GM19351 (cell line): ENCODE measurements around the gene ZC3H6.
"Not testable (repeated sequence)": the region's sequence is repeated elsewhere in the genome, so short reads cannot be mapped to it uniquely, and the experiment has no call there.

ENCODE experiments used
- ATAC-seq: cut with Tn5 transposase; IDR thresholded peaks from one replicate; pipeline ENCODE4 v1.9.1; 2021; ENCODE audit warnings: mild to moderate bottlenecking, moderate library complexity; ENCODE audit not compliant: unreplicated experiment

ZC3H6 gene

DNA sequence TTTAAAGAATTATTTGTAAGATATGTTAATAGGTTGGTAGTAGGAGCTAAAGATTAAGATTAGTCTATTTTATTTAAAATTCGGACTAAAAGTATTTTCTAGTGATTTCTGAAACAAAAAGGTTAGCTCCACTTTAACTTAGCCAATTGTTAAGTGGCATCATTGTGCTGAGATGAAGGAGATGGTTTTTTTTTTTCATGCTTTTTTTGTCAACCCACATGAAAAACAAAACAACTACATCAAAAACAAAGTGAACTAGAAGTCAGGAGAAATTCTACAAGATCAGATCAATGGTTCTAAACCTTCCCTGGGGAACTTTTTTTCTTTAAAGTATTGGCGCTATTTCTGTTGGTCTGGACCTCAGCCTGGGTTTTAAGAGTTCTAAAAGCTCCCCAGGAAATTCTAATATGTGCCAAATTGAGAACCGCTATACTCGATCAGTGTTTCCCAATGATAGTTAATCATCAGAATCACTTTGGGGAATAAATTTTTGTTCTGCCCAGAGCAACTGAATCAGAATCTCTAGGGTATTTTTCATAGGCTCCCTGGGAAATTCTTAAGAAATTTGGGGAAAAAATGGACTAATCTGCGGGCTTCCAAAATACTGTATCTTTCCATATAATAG is 2.3 kb downstream of the ZC3H6 start:
- ATAC-seq = no peak

DNA sequence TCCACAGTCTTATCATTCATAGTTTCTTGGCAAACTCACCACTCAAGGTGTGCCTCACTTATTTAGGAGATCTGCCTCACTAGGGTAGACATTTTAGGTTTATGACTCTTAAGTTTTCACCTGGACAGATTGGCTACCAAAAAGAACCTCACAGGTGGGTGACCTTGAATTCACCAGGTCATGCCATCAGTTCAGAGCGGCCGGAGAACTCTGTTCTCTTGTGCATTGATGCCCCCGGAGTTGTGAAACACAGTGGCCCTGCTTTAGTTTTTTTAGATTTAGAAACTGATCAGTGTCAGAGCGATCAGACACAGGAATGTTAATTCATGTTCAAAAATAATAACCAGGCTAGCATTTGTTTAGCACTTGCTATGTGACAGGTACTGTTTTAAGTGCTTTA is 6.7 kb downstream of the ZC3H6 start:
- ATAC-seq = not testable (repeated sequence)

DNA sequence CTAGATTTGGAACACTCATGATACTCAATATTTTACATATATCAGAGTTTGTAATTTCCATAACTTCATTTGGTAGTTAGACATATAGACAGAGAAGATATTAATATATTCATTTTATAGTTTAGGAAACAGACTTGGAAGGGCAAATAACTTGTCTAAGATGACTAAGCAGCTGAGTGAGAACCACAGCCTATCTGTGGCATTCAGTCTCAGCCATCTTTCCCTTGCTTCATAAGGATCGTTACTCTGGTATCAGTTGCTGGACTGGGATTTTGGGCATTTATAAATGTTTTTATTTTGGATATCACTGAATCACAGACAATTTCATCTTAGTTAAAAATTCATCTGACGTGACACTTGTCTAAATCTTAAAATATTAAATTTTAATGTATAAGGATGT is 8.1 kb downstream of the ZC3H6 start:
- ATAC-seq = not testable (repeated sequence)

DNA sequence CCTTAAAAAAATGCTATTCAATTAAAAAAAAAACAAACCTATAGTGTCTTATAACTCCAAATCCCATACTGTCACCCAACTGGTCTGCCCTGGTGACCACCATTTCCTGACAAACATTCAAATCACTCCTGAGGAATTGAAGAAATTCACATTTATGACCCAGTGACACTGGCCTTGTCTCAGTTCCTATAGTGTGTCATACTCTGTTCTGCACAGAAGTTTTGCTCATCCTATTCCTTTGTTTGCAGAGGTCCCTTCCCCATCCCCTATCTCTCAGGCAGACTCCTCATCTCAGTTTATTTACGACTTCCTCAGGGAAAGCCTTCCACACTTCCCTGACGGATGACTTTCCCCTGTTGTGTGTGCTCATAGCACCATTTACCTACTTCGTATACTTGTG is 14.7 kb downstream of the ZC3H6 start:
- no peak for ATAC-seq

DNA sequence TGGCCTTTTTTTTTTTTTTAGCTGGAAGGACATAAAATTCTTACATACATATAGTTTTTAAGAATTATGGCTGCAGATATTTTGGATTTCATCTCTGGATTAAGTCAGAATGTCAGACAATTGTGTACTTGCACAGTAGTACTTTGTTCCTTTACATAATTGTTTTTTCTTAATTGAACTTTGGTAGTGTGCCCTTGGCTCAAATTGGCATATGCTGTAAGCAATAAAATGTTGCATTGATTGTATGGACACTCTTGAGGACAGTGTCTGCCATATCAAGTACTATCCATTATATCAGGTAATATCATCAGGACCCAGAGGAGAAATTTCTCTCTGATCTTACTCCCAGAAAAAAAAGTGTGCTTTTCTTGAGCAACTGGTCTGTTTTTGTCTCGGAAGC is 15.3 kb downstream of the ZC3H6 start:
- no peak for ATAC-seq

DNA sequence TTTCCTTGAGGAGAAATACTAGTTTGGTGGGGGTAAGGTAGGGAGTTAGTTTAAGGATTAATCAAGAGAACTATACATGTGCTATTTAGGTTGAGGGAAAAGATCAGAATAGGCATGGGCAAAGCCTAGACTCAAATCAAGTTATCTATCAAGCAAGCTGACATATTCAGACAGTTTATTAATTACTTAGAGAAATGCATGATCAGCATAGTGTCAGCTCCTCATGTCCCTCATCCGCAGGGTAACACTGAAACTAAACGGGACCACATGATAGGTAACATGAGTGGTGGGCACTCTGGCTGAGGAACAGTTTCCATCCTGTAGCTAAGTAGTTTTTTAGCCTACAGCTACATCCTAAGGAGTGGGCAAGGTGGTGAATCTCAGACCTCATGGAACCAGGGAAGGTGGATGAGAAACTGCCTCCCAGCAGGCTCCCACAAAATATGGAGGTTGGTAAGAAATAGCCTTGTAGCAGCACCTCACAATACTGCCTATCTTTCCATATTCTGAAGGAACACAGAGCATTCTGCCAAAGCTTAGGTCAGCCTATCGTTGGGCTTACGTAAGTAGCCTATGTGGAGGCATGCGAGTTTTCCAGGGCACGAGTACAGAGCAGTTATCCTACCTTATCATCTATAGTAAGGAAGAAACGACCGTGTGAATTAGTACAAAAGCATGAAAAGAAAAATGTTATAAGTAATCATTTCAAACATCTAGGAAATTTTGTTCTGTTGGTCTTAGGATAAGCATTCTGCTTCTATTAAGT is 18.4 kb downstream of the ZC3H6 start:
- ATAC-seq = no peak

DNA sequence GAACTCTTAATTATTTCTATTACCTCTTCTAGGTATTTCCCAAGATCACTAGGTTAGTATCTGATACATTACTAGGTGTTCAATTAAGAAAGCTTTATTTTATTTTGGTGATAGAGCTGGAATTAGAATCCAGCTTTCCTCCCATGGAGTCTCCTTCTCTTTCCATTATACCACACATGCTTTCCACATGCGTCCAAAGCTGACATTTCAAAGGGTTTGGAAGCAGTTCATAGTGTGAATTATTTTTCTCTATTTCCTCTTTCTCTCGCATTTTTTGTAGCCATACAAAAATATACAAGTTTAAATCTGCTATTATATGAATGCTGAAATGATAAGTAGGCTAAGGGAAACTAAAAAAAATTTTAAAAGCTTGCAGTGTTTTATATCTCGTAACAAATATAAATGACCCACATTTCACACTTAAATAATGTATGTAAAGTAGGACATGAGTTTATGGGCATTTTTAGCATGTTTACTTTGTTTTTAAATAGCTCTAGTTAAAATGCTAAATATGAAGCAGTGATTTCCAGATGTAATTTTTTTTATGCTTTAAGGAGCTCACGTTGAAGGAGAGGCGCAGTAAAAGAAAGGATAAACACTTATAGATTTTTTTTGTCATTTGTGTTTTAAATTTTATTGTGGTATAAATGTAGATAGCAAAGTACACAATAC is 20.1 kb downstream of the ZC3H6 start:
- no peak for ATAC-seq

DNA sequence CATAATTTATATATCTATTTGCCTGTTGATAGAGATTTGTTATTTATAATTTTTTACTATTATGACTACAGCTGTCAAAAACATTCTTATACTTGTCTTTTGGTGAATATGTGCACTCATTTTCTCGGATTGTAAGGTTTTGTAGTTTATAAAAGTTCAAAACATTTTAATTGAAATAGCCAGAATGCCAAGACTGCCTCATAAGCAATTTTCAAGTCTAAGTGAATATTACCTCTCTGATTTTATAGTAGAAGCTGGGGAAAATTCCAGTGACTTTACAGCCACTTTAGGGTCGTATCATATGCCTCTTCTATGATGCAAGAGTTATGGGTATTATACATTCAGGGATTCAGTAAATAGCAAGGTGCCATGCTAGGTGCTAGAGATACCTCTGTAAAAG is 21.0 kb downstream of the ZC3H6 start:
- no peak for ATAC-seq

DNA sequence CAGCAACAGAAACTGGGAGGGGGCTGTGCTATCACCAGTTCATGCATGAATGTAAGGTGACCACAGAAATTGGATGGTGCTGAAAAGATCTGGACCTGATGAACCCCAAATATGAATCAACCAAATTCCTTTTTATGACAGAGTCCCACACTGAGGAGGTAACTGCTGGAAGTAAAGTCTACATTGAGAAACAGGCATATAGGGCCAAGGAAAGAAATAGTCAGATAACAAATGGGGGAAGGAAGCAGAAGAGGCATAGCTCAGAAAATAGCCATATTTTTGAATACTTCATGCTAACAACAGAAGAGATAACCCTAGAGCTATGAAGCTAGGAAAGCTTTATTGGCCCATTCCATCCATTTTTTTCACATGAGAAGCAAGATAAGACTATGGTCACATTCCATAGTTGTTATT is 25.8 kb downstream of the ZC3H6 start:
- no peak for ATAC-seq

DNA sequence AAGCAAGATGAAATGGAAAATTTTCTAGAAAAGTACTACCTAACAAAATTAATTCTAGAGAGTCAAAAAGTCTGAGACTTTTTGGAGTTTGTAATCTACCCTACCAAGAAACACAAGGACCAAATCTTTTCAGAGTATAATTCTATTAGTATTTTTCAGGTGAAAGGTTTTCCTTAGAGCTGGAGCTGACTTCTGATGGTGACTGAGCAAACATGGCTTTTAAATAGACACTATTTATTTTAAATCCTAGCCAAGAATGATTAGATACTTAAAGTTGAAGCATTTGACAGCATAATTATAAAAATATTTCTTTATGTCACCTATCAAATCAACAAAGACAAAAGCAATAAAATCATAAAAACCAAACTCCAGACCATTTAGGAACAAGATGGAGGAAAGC is 26.6 kb downstream of the ZC3H6 start:
- ATAC-seq = no peak

DNA sequence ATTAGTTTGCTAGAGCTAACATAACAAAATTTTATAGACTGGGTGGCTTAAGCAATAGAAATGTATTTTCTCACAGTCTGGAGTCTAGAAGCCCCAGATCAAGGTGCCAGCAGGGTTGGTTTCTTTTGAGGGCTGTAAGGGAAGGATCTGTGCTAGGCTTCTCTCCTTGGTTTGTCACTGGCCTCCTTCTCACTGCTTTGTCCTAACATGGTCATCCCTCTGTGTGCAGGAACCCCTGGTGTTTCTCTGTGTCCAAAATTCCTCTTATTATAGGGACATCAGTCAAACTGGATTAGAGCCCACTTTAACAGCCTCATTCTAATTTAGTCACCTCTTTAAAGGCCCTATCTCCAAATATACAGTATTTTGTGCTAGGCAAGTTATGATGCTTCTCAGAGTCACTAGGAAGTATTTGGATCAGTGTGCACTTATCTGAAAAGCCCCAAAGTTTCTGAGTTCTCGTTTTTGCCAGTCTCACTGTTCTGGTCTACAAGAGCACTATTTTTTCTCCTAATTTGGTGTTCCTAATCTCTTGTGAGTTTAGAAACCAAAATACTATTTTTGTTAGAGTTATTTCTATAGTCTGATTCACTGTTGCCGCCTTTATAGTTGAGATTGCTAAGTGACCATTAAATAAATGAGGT is 29.0 kb downstream of the ZC3H6 start:
- ATAC-seq = no peak

DNA sequence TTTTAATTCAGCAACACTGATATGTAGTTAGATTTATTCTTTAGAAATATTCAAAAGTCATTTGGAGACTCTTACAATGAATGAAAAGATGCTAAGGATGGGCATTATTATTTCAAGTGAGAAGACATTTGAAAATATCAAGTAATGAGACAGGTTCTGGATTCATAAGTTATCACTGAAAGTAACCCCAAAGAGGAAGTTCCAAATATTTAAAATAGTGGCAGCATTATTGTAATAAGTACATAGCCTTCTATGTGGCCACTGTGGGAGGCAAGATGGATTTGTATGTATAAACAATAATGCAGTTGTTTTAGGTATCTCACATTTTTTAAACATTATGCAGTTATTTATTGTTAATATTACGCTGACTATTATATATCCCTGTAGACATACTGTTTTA is 29.7 kb downstream of the ZC3H6 start:
- ATAC-seq = no peak

DNA sequence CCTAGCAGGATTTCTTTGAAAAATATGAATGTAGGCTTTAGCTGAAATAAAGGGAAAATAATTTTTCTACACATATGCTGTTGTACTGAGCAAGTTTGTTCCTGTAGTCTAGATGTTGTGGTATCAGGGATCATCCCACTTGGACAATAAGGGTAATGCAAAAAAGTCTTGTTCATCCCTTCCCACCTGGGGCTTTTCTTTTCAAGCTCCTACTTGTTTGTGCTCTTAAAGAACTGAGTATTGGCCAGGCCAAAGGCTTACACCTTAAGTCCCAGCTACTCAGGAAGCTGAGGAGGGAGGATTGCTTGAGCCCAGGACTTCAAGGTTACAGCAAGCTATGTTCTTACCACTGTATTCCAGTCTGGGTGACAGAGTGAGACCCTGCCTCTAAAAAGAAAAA is 35.5 kb downstream of the ZC3H6 start:
- ATAC-seq = no peak

DNA sequence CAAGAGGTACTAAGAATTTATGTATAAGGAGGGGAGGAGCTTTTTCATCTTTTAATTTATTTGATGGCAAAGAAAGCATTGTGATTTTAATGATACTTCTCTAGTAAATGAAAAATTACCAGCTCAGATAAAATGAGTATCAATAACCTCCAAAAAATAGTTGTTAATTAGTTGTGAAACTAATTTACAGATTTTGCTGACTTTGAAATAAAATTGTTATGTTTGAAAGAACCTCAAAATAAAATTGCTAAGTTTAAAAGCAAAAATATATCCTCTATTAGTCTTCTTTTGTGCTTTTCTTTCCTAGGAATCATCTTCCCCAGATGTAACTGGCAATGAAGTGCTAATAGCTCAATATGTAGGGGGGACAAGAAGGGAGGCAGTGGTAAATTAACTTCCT is 36.5 kb downstream of the ZC3H6 start:
- no peak for ATAC-seq

DNA sequence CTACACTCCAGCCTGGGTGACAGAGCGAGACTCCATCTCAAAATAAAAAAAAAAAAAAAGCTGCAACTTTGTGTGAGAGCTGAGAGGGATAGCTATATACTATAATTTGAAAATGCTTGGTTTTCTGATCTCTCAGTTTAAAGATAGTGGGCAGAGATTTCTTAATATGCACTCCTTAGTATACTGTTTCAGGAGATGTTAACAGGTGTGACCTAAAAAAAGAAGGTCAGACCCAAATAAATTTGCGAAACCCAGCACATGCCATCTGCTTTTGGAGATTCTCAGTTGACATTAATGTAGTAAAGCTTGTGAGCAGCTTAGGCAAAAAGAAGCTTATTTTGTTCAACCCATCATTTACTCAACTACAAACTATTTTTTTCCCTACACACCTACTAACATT is 37.4 kb downstream of the ZC3H6 start:
- ATAC-seq = no peak

DNA sequence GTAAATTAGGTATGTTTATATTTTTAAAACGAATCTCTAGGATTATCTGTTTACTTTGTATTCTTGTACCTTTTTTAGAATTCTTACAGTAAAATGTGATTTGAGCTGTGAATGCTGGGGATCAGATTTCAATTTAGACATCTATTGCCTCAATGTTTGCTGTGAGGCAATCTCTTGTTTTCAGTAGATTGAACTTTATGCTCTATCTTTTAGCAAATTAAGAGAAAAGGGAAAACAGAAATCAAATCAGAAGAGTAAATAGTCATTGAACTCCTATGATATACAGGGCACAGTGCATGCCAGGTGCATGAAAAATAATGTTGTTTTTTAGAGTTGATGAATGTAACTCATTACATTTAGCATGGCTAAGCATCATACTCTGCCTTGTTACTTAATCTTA is 39.5 kb downstream of the ZC3H6 start:
- ATAC-seq = no peak

DNA sequence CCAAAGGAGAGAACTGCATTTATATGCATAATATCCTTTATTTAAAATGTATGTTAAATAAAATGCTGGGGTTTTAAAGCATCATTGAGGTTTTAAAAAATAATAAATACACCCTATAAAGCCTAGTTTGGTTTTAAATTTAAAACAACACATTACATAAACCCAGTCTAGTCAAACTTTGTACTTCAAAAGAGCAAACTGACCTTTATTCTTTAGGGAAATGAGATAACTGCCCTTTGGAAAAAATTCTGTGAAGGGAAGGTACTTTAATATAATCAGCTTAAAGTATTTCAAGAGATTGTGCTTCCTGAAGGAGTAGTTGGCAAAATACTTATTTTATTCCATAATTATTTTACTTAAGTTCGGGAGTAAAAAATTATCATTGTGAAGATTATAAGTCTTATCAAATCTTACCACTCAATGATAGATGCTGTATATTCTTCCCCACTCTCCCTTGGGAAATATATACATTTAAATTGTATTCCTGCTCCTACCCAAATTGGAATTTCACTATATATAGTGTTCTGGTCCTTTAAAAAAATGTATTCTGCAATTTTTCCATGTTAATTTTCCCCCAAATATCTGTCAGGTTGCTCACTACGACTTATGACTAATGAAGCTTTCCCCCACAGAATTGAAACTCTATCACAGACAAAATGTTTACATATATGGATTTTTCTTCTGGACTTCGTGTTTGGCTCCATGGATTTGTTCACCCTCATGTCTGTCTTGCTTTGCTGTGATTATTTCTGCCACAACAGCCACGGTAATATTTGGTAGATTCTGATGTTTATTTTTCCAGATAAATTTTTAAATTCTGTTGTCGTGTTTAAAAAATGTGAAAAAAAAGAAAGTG is 42.1 kb downstream of the ZC3H6 start:
- ATAC-seq = no peak

DNA sequence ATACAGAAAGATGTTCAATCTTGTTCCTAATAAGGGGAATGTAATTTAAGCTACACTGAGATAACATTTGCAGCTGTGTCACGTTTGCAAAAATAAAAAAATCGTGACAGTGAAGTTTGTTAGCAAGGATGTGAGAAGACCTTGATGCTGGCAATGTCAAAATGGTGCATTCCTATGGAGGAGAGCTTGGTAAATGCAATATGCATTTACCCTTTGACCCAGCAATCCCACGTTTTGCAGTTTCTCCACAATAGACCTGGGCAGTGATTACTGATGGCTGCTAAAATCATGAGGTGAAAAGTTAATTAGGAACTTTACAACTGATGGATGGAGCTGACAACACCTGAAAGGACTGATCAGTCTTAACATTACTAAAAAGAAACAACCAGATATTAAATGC is 43.1 kb downstream of the ZC3H6 start:
- no peak for ATAC-seq

DNA sequence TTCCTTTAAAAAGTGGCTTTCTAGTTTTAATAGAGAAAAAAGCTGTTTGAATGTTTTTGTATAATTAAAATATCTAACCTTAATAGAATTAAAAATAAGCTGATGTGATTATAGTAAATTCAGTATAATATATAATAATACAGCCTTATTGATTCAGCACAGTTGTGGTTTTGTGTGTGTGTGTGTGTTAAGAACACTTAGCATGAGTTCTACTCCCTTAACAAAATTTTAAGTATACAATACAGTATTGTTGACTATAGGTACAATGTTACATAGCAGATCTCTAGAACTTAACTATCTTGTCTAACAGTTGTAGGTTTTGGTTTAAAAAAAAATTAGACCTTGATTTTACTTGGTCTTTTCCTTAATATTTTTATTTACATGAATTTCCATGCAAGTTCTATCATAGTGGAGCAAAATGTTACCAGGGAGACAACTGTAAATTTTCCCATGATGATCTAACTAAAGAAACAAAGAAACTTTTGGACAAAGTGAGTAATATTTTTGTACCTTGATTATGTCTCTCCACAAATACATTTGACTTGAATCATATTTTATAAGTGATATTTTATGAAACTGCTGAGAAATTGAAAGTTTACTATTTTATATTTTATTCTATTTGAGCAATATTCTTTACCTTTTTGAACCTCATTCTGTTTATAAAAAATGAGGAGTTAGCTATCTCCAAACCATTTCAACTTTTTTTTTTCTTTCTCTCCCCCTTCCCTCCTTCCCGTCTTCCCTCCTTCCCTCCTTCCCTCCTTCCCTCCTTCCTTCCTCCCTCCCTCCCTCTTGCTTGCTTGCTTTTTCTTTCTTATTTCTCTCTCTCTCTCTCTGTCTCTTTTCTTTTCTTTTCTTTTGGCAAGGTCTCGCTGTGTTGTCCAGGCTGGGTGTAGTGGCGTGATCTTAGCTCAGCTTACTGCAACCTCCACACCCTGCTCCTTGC is 46.3 kb downstream of the ZC3H6 start:
- ATAC-seq = no peak

DNA sequence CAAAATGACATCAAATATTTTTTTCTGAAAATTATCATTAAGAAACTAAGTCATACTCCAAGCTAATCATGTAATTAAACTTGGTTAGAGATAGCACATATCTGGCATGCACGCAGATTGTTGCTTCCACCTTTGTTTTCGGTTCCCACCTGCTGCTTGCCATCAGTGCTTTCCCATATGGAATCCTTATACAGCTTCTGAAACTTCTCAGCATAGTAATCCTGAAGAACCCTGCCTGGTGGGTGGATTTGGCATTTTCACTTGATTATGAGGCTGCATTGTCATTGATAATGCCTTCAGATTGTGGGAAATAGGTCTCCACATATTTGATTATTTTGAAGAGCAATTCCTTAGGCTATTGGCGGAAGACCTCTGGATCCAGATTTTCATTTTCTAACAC is 47.5 kb downstream of the ZC3H6 start:
- no peak for ATAC-seq
